ENCODE measurements around the gene SCAF4. TPM values are rescaled to one million over a fixed set of nuclear protein-coding genes. Genes with fewer than 3 reads are reported as not detected.

The SCAF4 gene
- total and polyA plus RNA-seq, 10 of the 15 experiments (the other 5 are each of a cell fraction or from before 2014, with no cell fraction given): 4.3 to 49.3 (median 16.0) TPM

DNA sequence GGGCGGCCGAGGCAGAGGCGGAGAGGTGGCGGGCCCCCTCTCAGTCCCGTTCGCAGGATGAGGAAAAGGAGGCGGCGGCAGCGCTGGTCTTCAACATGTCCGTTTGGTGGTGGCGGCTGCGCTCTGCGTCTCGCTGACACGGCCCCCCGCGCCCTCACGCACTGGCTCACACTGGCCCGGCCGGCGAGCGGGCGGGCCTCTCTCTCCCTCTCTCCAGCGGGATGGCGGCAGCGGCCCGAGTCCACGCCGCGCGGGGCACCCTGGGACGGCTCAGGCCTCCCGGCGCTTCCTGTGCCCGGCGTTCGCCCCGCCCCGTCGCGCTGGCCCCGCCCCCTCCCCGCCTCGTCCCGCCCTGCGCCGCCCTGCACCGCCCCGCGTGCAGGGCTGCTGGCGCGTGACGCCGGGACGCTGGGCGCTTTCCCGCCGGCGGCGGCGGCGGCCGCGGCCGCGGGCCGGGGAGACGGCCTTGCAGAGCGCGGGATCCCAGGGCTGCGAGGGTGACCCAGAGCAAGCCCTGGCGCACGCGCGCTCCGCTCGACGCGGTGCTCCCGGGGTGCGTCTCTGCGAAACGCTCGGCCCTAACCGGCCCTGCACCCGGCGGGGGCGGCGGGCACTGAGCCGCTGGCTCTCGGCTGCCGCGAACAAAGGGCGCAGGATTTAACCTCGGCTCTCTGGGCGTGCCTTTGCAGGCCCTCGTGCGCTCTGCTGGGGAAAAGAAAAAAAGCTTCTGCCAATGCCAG, at the start of gene SCAF4 (continued):
- TF ChIP-seq, protein P1, sequence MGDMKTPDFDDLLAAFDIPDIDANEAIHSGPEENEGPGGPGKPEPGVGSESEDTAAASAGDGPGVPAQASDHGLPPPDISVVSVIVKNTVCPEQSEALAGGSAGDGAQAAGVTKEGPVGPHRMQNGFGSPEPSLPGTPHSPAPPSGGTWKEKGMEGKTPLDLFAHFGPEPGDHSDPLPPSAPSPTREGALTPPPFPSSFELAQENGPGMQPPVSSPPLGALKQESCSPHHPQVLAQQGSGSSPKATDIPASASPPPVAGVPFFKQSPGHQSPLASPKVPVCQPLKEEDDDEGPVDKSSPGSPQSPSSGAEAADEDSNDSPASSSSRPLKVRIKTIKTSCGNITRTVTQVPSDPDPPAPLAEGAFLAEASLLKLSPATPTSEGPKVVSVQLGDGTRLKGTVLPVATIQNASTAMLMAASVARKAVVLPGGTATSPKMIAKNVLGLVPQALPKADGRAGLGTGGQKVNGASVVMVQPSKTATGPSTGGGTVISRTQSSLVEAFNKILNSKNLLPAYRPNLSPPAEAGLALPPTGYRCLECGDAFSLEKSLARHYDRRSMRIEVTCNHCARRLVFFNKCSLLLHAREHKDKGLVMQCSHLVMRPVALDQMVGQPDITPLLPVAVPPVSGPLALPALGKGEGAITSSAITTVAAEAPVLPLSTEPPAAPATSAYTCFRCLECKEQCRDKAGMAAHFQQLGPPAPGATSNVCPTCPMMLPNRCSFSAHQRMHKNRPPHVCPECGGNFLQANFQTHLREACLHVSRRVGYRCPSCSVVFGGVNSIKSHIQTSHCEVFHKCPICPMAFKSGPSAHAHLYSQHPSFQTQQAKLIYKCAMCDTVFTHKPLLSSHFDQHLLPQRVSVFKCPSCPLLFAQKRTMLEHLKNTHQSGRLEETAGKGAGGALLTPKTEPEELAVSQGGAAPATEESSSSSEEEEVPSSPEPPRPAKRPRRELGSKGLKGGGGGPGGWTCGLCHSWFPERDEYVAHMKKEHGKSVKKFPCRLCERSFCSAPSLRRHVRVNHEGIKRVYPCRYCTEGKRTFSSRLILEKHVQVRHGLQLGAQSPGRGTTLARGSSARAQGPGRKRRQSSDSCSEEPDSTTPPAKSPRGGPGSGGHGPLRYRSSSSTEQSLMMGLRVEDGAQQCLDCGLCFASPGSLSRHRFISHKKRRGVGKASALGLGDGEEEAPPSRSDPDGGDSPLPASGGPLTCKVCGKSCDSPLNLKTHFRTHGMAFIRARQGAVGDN (IDR thresholded peaks at IDR 0.05): peak; percentile 66
- TF ChIP-seq, protein P2, sequence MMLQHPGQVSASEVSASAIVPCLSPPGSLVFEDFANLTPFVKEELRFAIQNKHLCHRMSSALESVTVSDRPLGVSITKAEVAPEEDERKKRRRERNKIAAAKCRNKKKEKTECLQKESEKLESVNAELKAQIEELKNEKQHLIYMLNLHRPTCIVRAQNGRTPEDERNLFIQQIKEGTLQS (IDR thresholded peaks at IDR 0.05; ENCODE audit: borderline replicate concordance, extremely low read depth, low read depth, low read length): no peak
- TF ChIP-seq POLR2A (IDR thresholded peaks at IDR 0.05; ENCODE audit: low read depth, low read length) (peak; percentile 97), RB1 (IDR thresholded peaks at IDR 0.05; ENCODE audit: borderline replicate concordance) (peak; percentile 97), JUNB (IDR thresholded peaks at IDR 0.05) (no peak), ZNF217 (IDR thresholded peaks at IDR 0.05) (peak; percentile 24; the same call in 1 of the 2 replicates), BHLHE40 (IDR thresholded peaks at IDR 0.05; ENCODE audit: borderline replicate concordance in 1 of 2, low read depth in 2 of 2, low read length in 1 of 2) (peak; percentile 43 to 91; a peak in 3 of 4 replicates), EGR1 (IDR thresholded peaks at IDR 0.05; ENCODE audit: borderline replicate concordance in 1 of 2, low read depth in 2 of 2, low read length in 2 of 2) (peak in 1 of 2 experiments; percentile 64; a peak in 1 of 3 replicates), SP1 (IDR thresholded peaks at IDR 0.05; ENCODE audit: low read depth, low read length) (no peak), TBL1XR1 (IDR thresholded peaks at IDR 0.05; ENCODE audit: low read depth, low read length) (no peak), DPF2 (IDR thresholded peaks at IDR 0.05) (peak; percentile 66), SMAD5 (IDR thresholded peaks at IDR 0.05; ENCODE audit: low read depth) (0 out of 2 replicates have a peak, but pooled peaks have one; percentile 27), POU2F2 (IDR thresholded peaks at IDR 0.05; ENCODE audit: borderline replicate concordance, low read depth, low read length) (no peak), POLR2AphosphoS2 (IDR thresholded peaks at IDR 0.05; ENCODE audit: low read depth, low read length) (peak; percentile 57; the same call in 1 of the 2 replicates), IKZF1 (conservative IDR thresholded peaks at IDR 0.05) (peak; percentile 77), NR2C1 (IDR thresholded peaks at IDR 0.05) (0 out of 2 replicates have a peak, but pooled peaks have one; percentile 10)
- TF ChIP-seq, protein P3, sequence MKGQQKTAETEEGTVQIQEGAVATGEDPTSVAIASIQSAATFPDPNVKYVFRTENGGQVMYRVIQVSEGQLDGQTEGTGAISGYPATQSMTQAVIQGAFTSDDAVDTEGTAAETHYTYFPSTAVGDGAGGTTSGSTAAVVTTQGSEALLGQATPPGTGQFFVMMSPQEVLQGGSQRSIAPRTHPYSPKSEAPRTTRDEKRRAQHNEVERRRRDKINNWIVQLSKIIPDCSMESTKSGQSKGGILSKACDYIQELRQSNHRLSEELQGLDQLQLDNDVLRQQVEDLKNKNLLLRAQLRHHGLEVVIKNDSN (IDR thresholded peaks at IDR 0.05; ENCODE audit: borderline replicate concordance, extremely low read length, insufficient read depth, low read depth, low read length): peak; percentile 4
- TF ChIP-seq, protein P4, sequence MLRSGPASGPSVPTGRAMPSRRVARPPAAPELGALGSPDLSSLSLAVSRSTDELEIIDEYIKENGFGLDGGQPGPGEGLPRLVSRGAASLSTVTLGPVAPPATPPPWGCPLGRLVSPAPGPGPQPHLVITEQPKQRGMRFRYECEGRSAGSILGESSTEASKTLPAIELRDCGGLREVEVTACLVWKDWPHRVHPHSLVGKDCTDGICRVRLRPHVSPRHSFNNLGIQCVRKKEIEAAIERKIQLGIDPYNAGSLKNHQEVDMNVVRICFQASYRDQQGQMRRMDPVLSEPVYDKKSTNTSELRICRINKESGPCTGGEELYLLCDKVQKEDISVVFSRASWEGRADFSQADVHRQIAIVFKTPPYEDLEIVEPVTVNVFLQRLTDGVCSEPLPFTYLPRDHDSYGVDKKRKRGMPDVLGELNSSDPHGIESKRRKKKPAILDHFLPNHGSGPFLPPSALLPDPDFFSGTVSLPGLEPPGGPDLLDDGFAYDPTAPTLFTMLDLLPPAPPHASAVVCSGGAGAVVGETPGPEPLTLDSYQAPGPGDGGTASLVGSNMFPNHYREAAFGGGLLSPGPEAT (IDR thresholded peaks at IDR 0.05; ENCODE audit: low read depth): no peak
- TF ChIP-seq, protein P5, sequence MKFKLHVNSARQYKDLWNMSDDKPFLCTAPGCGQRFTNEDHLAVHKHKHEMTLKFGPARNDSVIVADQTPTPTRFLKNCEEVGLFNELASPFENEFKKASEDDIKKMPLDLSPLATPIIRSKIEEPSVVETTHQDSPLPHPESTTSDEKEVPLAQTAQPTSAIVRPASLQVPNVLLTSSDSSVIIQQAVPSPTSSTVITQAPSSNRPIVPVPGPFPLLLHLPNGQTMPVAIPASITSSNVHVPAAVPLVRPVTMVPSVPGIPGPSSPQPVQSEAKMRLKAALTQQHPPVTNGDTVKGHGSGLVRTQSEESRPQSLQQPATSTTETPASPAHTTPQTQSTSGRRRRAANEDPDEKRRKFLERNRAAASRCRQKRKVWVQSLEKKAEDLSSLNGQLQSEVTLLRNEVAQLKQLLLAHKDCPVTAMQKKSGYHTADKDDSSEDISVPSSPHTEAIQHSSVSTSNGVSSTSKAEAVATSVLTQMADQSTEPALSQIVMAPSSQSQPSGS (IDR thresholded peaks at IDR 0.05; ENCODE audit: low read length): no peak
- TF ChIP-seq, protein P6, sequence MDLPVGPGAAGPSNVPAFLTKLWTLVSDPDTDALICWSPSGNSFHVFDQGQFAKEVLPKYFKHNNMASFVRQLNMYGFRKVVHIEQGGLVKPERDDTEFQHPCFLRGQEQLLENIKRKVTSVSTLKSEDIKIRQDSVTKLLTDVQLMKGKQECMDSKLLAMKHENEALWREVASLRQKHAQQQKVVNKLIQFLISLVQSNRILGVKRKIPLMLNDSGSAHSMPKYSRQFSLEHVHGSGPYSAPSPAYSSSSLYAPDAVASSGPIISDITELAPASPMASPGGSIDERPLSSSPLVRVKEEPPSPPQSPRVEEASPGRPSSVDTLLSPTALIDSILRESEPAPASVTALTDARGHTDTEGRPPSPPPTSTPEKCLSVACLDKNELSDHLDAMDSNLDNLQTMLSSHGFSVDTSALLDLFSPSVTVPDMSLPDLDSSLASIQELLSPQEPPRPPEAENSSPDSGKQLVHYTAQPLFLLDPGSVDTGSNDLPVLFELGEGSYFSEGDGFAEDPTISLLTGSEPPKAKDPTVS (IDR thresholded peaks at IDR 0.05; ENCODE audit: low read depth, low read length): no peak
